MM.1S (cell line): Measurements from ENCODE around the gene RTL5.

Experiments
- DNase-seq: peaks from one replicate; pipeline ENCODE4 v3.0.0-alpha.2; 2015
- H2AFZ ChIP-seq: fragments of 300-600 bp; sonication (generic); 2 replicates; pipeline ENCODE4 v1.6.0; 2016; ENCODE audit warnings: antibody characterized with exemption, low read length
- H3F3A ChIP-seq: fragments of 300-600 bp; sonication (generic); 2 replicates; pipeline ENCODE4 v1.6.1; 2016; ENCODE audit warnings: mild to moderate bottlenecking, antibody characterized with exemption, low read length, moderate library complexity, mixed read lengths; ENCODE audit not compliant: insufficient read depth
- H3K27ac ChIP-seq: fragments of 300-600 bp; sonication (generic); 2 replicates; pipeline ENCODE4 v1.5.1; 2016; ENCODE audit warnings: mild to moderate bottlenecking, low read length
- H3K27me3 ChIP-seq: fragments of 300-600 bp; sonication (generic); replicated peaks from 2 replicates; pipeline ENCODE4 v1.6.0; 2016; ENCODE audit warnings: low read length; ENCODE audit not compliant: insufficient read depth
- H3K36me3 ChIP-seq: fragments of 300-600 bp; sonication (generic); replicated peaks from 2 replicates; pipeline ENCODE4 v1.6.1; 2016; ENCODE audit warnings: mild to moderate bottlenecking, low read length, mixed read lengths; ENCODE audit not compliant: insufficient read depth
- H3K4me1 ChIP-seq: fragments of 300-600 bp; sonication (generic); 2 replicates; pipeline ENCODE4 v1.6.1; 2016; ENCODE audit warnings: low read length, mixed read lengths
- H3K4me2 ChIP-seq: fragments of 300-600 bp; sonication (generic); 2 replicates; pipeline ENCODE4 v1.6.0; 2016; ENCODE audit warnings: low read depth, low read length
- H3K4me3 ChIP-seq: fragments of 300-600 bp; sonication (generic); 2 replicates; pipeline ENCODE4 v1.5.1; 2016; ENCODE audit warnings: low read length, mixed read lengths
- H3K79me2 ChIP-seq: fragments of 300-600 bp; sonication (generic); 2 replicates; pipeline ENCODE4 v1.6.1; 2016; ENCODE audit warnings: mixed run types, low read length, mixed read lengths
- H3K9ac ChIP-seq: fragments of 300-600 bp; sonication (generic); 2 replicates; pipeline ENCODE4 v1.6.1; 2016; ENCODE audit warnings: low read length, mixed read lengths
- H3K9me2 ChIP-seq: fragments of 300-600 bp; sonication (generic); replicated peaks from 2 replicates; pipeline ENCODE4 v1.6.1; 2016; ENCODE audit warnings: mild to moderate bottlenecking, low read length, mixed read lengths; ENCODE audit not compliant: insufficient read depth
- H3K9me3 ChIP-seq: fragments of 300-600 bp; sonication (generic); replicated peaks from 2 replicates; pipeline ENCODE4 v1.6.1; 2016; ENCODE audit warnings: mild to moderate bottlenecking, low read length, mixed read lengths; ENCODE audit not compliant: insufficient read depth
- H4K20me1 ChIP-seq: fragments of 300-600 bp; sonication (generic); 2 replicates; pipeline ENCODE4 v1.6.1; 2016; ENCODE audit warnings: mild to moderate bottlenecking, low read length, moderate library complexity, mixed read lengths; ENCODE audit not compliant: insufficient read depth
- EZH2 ChIP-seq: fragments of 300-600 bp; sonication (generic); optimal IDR thresholded peaks from 2 replicates; pipeline ENCODE3; 2017; ENCODE audit warnings: low read depth, mild to moderate bottlenecking, antibody characterized with exemption, low read length, mixed read lengths
- EZH2phosphoT487 ChIP-seq: fragments of 300-600 bp; sonication (generic); IDR thresholded peaks from 2 replicates; pipeline ENCODE4 v1.6.1; 2018; ENCODE audit warnings: antibody characterized with exemption, low read length
- TF ChIP-seq, protein P1 (sequence below): fragments of 300-600 bp; sonication (generic); IDR thresholded peaks from 2 replicates; pipeline ENCODE4 v1.5.1; 2016; ENCODE audit warnings: antibody characterized with exemption, low read length, mixed read lengths

RTL5 gene

DNA sequence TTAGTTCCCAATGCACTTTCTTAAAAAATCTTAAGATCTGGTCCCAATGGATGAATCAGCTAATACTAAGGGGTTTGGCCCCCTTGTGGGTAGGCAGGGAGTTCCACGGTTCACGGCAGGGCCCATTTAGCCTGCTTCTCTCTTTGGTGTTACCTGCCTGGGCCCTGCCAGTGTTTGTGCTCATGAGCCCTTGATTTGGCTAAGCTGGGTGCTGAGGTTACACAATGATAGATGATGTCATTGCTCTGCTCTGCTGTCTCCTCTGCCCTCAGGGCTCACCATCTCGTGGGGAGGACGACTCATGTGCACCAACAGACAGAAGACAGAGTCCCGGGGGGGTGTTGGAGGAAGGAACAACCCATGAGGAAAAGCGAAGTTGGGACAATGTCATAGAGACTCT, 24.4 kb downstream of the RTL5 start:
- Histone ChIP-seq H3K27ac (no peak overlapping the region), H3K4me2 (no peak overlapping the region), H3K4me1 (peaks cover 7% of the 10 kb centered on the region), H3K9me2 (no peaks in the 10 kb centered on the region), H3K79me2 (no peaks in the 10 kb centered on the region), H3F3A (no peaks in the 10 kb centered on the region), H2AFZ (no peak overlapping the region), H4K20me1 (no peaks in the 10 kb centered on the region), H3K9ac (no peak overlapping the region), H3K27me3 (no peaks in the 10 kb centered on the region), H3K36me3 (no peaks in the 10 kb centered on the region), H3K4me3 (no peak overlapping the region), H3K9me3 (no peaks in the 10 kb centered on the region)
- DNase-seq, result no peak
- TF ChIP-seq, protein P1, sequence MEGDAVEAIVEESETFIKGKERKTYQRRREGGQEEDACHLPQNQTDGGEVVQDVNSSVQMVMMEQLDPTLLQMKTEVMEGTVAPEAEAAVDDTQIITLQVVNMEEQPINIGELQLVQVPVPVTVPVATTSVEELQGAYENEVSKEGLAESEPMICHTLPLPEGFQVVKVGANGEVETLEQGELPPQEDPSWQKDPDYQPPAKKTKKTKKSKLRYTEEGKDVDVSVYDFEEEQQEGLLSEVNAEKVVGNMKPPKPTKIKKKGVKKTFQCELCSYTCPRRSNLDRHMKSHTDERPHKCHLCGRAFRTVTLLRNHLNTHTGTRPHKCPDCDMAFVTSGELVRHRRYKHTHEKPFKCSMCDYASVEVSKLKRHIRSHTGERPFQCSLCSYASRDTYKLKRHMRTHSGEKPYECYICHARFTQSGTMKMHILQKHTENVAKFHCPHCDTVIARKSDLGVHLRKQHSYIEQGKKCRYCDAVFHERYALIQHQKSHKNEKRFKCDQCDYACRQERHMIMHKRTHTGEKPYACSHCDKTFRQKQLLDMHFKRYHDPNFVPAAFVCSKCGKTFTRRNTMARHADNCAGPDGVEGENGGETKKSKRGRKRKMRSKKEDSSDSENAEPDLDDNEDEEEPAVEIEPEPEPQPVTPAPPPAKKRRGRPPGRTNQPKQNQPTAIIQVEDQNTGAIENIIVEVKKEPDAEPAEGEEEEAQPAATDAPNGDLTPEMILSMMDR, result no peak

DNA sequence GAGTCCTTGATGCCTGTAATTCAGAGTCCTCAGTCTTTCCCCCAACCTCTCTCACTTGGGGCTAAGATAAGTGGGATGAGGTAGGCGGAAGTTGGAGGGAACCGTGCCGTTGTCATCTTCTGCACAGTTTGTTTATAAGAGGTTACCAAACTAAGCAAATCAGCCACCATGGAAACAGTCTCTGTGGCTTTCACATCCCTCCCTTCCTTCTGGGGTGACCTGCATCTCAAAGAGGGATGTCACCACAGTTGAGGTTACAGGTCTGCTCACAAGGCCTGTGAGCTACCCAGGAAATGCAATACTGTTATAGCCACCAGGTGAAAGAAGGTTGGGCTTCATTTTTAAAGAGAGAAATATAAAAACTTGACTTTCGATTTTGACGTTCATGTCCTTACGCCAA, 26.3 kb downstream of the RTL5 start:
- Histone ChIP-seq H3K9me3 (no peaks in the 10 kb centered on the region), H3K4me1 (peaks cover 23% of the 10 kb centered on the region), H4K20me1 (no peaks in the 10 kb centered on the region), H3K36me3 (no peaks in the 10 kb centered on the region), H3K27me3 (no peaks in the 10 kb centered on the region), H2AFZ (no peak overlapping the region), H3K4me2 (peak overlapping the region; percentile 47; the same call in 1 of the 2 replicates), H3K79me2 (no peaks in the 10 kb centered on the region), H3K9me2 (no peaks in the 10 kb centered on the region), H3K27ac (peak overlapping the region; percentile 81; the same call in 1 of the 2 replicates), H3K9ac (peak overlapping the region; percentile 37), H3K4me3 (no peak overlapping the region; the same call in 1 of the 2 replicates), H3F3A (no peaks in the 10 kb centered on the region)
- TF ChIP-seq EZH2 (no peak), EZH2phosphoT487 (no peak)
- TF ChIP-seq, protein P1, result peak; percentile 17
- DNase-seq, result peak; percentile 78

DNA sequence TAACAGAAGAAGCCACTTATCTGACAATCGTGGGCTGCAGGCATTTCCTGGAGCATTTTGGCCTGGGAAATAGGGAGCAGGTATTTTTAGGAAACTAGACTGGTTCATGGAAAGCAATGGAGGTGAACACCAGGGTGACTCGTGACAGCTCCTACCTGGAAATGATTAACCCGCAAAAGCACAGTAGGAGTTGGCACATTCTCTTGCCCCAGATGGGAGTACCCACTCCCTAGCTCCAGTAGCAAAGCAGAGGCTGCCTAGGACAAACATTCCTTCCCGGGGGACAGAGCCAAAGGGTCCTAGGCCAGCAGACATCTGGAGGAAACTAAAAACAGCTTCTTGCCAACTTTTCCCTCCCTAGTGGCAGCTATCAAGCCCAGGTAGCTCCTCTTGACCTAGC, 29.0 kb downstream of the RTL5 start:
- Histone ChIP-seq H3K9me2 (no peaks in the 10 kb centered on the region), H2AFZ (no peak overlapping the region), H3F3A (no peaks in the 10 kb centered on the region), H3K27me3 (no peaks in the 10 kb centered on the region), H3K4me1 (peaks cover 25% of the 10 kb centered on the region), H4K20me1 (no peaks in the 10 kb centered on the region), H3K9ac (no peak overlapping the region), H3K4me3 (no peak overlapping the region), H3K36me3 (no peaks in the 10 kb centered on the region), H3K9me3 (no peaks in the 10 kb centered on the region), H3K79me2 (no peaks in the 10 kb centered on the region), H3K4me2 (no peak overlapping the region), H3K27ac (no peak overlapping the region)
- no peak for TF ChIP-seq EZH2
- TF ChIP-seq, protein P1, result no peak
- no peak for TF ChIP-seq EZH2phosphoT487
- no peak for DNase-seq
